Esophagus muscularis mucosa (tissue), 4 donors: ENCODE results near the gene OTOR. TPM values are rescaled to one million over a fixed set of nuclear protein-coding genes. Genes with fewer than 3 reads are reported as not detected.

Experiments
- DNase-seq: peaks from one replicate; pipeline ENCODE4 v3.0.0-alpha.2; 2017; ENCODE audit errors: extremely low spot score
- H3K27ac ChIP-seq, 4 donors: fragments of 200-600 bp; sonication (generic); replicated peaks in 1 of 4; 1 replicate in 3 of 4; 2 replicates in 1 of 4; pipeline ENCODE4 v1.5.1; 2016 to 2019; ENCODE audit warnings: mild to moderate bottlenecking in 1 of 4
- H3K27me3 ChIP-seq, 4 donors: fragments of 200-600 bp; sonication (generic); one replicate each; pipeline versions ENCODE4 v1.5.1 to v1.6.0; 2016 to 2019
- H3K36me3 ChIP-seq, 4 donors: fragments of 200-600 bp; sonication (generic); one replicate each; pipeline ENCODE4 v1.5.1; 2016 to 2019
- H3K4me1 ChIP-seq, 4 donors: fragments of 200-600 bp; sonication (generic); one replicate each; pipeline ENCODE4 v1.5.1; 2016 to 2019
- H3K4me3 ChIP-seq, 4 donors: fragments of 200-600 bp; sonication (generic); 1 replicate in 2 of 4; 2 replicates in 2 of 4; pipeline ENCODE4 v1.5.1; 2016 to 2019; ENCODE audit warnings: mild to moderate bottlenecking in 4 of 4, moderate library complexity in 1 of 4
- H3K9me3 ChIP-seq, 4 donors: fragments of 200-600 bp; sonication (generic); 1 replicate in 3 of 4; 2 replicates in 1 of 4; pipeline ENCODE4 v1.5.1; 2016 to 2019
- EP300 ChIP-seq: sonication (generic); formaldehyde crosslinking; IDR thresholded peaks from one replicate; pipeline ENCODE4 v1.6.1; 2017; ENCODE audit warnings: antibody characterized with exemption
- POLR2A ChIP-seq: fragments of 450-650 bp; IDR thresholded peaks from one replicate; pipeline ENCODE4 v1.6.1; 2017; ENCODE audit warnings: antibody characterized with exemption, moderate library complexity, mild to moderate bottlenecking, low read depth
- WGBS: methylation state at CpG from one replicate; pipeline ENCODE4 v1.1.5; 2018; 5-methylcytosine and 5-hydroxymethylcytosine counted together
- intact Hi-C: fragments of 100-400 bp; cut with DNase I; formaldehyde crosslinking; loops from one replicate; pipeline ENCODE4 v1.15.1; 2023
- total RNA-seq, 4 donors: library from RNA; depleted of rRNA; stranded (reverse); fragments of >200 nt; gene quantifications; one replicate each; pipeline versions ENCODE4 v1.1.0 to v1.2.1, GENCODE V29; 2016
- TF ChIP-seq, protein P1 (sequence below), 3 experiments: fragments of 200-600 bp in 2 of 3; fragments of 450-650 bp in 1 of 3; sonication (generic) in 2 of 3; IDR thresholded peaks; one replicate each; pipeline ENCODE4 v1.5.1; 2017 to 2019; ENCODE audit warnings: antibody characterized with exemption in 3 of 3, mild to moderate bottlenecking in 2 of 3, moderate library complexity in 1 of 3

OTOR gene
- total RNA-seq, 4 donors from 2014 or later: not detected

GRCh38 chr20:16785226-16785625, 37.1 kb downstream of the OTOR start:
- Histone ChIP-seq H3K4me3 (no peak overlapping the region), H3K9me3 (peaks cover 0 to 14% (median 5%) of the 10 kb centered on the region in 4 donors), H3K27ac (no peak overlapping the region), H3K27me3 (no peaks in the 10 kb centered on the region), H3K36me3 (no peaks in the 10 kb centered on the region), H3K4me1 (no peaks in the 10 kb centered on the region)
- TF ChIP-seq EP300 (no peak), POLR2A (no peak)
- TF ChIP-seq, protein P1, sequence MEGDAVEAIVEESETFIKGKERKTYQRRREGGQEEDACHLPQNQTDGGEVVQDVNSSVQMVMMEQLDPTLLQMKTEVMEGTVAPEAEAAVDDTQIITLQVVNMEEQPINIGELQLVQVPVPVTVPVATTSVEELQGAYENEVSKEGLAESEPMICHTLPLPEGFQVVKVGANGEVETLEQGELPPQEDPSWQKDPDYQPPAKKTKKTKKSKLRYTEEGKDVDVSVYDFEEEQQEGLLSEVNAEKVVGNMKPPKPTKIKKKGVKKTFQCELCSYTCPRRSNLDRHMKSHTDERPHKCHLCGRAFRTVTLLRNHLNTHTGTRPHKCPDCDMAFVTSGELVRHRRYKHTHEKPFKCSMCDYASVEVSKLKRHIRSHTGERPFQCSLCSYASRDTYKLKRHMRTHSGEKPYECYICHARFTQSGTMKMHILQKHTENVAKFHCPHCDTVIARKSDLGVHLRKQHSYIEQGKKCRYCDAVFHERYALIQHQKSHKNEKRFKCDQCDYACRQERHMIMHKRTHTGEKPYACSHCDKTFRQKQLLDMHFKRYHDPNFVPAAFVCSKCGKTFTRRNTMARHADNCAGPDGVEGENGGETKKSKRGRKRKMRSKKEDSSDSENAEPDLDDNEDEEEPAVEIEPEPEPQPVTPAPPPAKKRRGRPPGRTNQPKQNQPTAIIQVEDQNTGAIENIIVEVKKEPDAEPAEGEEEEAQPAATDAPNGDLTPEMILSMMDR (IDR thresholded peaks at IDR 0.05): no peak
- WGBS: 38% methylated on average over 1 of the region's 1 CpG
- no peak for DNase-seq
- intact Hi-C loops: no loop called here

Other genes with a start within 250 kb of the OTOR start
- 10 to 100 TPM; 15.4 to 21.1 (median 19.3) TPM for gene KIF16B, start 174.9 kb upstream of the OTOR start, total RNA-seq
- 10 to 100 TPM; 22.0 to 49.4 (median 30.5) TPM for gene SNRPB2, start 18.3 kb upstream of the OTOR start, total RNA-seq